Esophagus (tissue), 2 donors: ENCODE data around the gene TTC22. TPM values are rescaled to one million over a fixed set of nuclear protein-coding genes. Genes with fewer than 3 reads are reported as not detected.

Source experiments
- H3K27ac ChIP-seq, 2 donors: one replicate each; pipeline ENCODE4 v1.5.1; 2013; ENCODE audit warnings: low read depth in 2 of 2, mild to moderate bottlenecking in 2 of 2, inconsistent platforms in 1 of 2, low read length in 1 of 2, moderate library complexity in 1 of 2
- H3K27me3 ChIP-seq, 2 donors: one replicate each; pipeline ENCODE4 v1.6.1; 2013; ENCODE audit warnings: low read length in 2 of 2, control low read depth in 1 of 2, mild to moderate bottlenecking in 1 of 2; ENCODE audit not compliant: insufficient read depth in 2 of 2, control insufficient read depth in 1 of 2
- H3K36me3 ChIP-seq, 2 donors: one replicate each; pipeline ENCODE4 v1.6.1; 2013; ENCODE audit warnings: low read length in 1 of 2; ENCODE audit not compliant: control insufficient read depth in 2 of 2, insufficient read depth in 2 of 2
- H3K4me1 ChIP-seq, 2 donors: one replicate each; pipeline ENCODE4 v1.6.1; 2013; ENCODE audit warnings: low read length in 1 of 2; ENCODE audit not compliant: control insufficient read depth in 2 of 2, insufficient read depth in 2 of 2
- H3K4me3 ChIP-seq, 2 donors: one replicate each; pipeline ENCODE4 v1.5.1; 2013; ENCODE audit warnings: low read length in 2 of 2, mild to moderate bottlenecking in 2 of 2, low read depth in 1 of 2, moderate library complexity in 1 of 2
- H3K9me3 ChIP-seq, 2 donors: one replicate each; pipeline ENCODE4 v1.6.1; 2013; ENCODE audit warnings: mild to moderate bottlenecking in 2 of 2, low read depth in 1 of 2, low read length in 1 of 2, moderate library complexity in 1 of 2; ENCODE audit not compliant: control insufficient read depth in 2 of 2, insufficient read depth in 1 of 2
- WGBS, 2 donors: extraction: QIAGEN DNeasy Blood & Tissue Kit; methylation state at CpG; one replicate each; pipeline ENCODE4 v1.1.7; 2013; 5-methylcytosine and 5-hydroxymethylcytosine counted together
- polyA plus RNA-seq, 2 donors: library from polyadenylated mRNA; stranded (reverse); fragments of 200-250 nt; gene quantifications; one replicate each; pipeline ENCODE4 v1.2.3, GENCODE V29; 2013
- donor health status: healthy with polysubstance abuse.
- donor health status: Bipolar disorder and iron deficiency.

TTC22 gene
- polyA plus RNA-seq, 2 donors = 83.5 to 92.9 TPM

DNA sequence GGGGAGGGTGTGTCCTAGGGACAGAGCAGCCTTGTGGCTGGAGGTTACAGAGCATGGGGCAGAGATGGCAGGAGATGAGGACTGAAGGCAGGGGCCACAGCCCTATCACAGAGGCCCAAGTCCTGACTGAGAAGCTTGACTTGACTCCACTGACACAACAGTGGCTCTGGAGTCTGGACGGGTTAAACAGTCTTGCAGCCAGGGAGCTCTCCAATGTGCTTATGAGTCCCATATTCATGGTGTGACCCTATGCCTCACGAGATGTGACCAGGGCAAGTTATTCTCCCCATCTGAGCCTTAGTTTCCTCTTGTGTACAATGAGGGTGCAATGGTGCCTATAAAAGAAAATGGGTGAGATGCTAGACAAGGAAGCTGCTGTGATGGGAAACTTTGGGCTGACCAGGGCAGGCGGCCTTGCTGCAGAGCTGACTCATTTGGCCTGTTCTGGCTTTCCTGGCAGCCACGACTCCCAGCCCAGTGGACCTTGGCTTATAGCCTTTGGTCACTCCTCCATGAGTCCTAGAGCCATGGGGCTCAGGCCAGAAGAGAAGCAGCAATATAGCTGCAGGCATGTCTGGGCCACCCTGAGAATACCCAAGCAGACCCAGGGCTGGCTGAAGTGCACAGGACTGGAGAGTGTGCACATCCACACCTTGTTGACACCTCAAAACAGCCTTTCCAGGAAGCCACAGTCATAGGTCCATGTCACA, 2.8 kb upstream of the TTC22 start:
- H3K9me3 ChIP-seq = no peaks in the 10 kb centered on the region
- H3K4me3 ChIP-seq = no peak overlapping the region
- H3K36me3 ChIP-seq = no peaks in the 10 kb centered on the region
- H3K27ac ChIP-seq = peak overlapping the region; percentile 65 to 91
- peaks cover 7 to 20% of the 10 kb centered on the region in 2 donors for H3K4me1 ChIP-seq
- WGBS, 2 donors = 64 to 71% methylated on average over 4 of the region's 4 CpGs
- H3K27me3 ChIP-seq = no peaks in the 10 kb centered on the region

DNA sequence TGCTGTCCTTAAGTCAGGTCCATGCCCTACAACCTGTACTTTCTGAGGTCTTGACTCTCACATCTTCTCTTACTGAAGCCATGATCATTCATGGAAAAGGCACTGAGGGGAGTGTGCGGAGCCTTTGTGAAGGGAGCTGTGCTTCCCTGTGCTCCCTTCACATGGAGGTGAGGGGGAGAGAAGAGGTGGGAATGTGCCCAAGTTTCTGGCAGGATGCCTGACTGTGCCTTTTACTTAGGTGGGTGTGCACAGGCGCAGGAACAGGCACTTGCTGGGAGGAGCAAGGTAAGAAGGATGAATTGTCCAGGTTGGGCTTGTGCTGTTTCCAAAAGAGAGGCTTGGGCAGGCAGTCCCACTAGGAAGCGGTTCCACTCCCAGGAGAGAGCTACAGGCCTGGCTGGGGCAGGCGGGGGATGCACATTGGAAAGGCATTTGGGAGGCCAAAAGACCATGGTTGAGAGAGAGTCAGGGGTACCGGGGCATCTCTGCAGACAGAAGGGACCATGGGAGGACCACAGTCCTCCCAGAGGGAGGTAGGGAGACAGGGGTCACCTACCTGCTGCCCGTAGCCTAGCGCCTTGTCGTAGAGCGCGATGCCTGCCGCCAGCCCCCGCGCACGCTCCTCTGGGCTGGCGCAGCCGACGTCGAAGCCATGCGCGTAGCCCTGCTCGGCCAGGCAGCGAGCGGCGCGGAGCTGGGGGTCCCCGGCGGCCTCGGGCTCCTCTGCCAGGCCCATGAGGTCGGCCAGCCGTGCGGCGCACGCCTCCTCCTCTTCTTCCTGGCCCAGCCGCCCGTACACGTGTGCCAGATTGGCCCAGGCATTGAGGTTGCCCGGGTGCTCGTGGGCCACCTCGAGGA, 853 bp downstream of the TTC22 start:
- H3K4me3 ChIP-seq = peak overlapping the region; percentile 73 to 81
- WGBS, 2 donors = 31 to 33% methylated on average over 38 to 39 of the region's 39 CpGs
- H3K4me1 ChIP-seq = peaks cover 1 to 15% of the 10 kb centered on the region in 2 donors

DNA sequence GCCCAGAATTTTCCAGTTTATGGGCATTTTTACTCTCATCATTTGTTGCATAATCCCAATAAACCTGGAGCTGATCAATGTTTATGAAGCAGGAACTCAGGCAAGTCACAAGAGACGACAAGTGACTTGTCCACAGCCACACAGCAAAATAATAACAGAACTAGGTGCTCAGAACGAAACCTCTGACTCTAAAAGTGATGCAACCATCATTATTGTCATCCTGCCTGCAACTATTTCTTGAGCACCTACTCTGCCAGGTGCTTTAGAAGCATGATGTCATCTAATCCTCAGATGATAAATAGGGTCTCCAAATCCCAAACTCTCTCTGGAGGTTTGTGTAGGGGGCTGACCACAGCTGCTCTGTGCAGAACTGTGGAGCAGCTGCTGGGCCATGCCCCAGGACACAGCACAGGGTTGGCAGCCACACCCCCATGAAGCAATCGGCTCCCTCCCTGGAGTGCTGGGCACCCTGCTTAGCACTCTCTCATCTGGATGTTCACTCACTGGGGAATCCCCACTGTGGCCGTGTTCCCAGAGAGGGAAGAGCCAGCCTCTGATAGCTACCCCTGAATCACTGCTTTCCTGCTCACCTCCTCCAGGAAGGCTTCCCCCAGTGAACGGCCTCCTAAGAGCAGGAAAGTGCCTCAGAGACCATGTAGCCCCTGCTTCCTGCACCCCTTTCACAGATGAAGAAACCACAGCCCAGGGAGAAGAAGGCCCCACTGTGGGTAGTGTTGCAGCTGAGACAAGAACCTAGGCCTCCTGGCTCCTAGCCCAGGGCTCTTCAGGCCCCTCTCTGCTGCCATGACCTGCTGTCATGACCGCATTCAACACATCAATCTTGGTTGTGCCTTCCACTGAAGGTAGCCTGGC, 2.1 kb downstream of the TTC22 start:
- peak overlapping the region; percentile 73 to 81 for H3K4me3 ChIP-seq

More for the DNA sequence above, 853 bp downstream of the TTC22 start:
- no peaks in the 10 kb centered on the region for H3K9me3 ChIP-seq
- H3K27me3 ChIP-seq = no peaks in the 10 kb centered on the region
- H3K27ac ChIP-seq = peak overlapping the region; percentile 95
- H3K36me3 ChIP-seq = peaks cover 0 to 5% of the 10 kb centered on the region in 2 donors

DNA sequence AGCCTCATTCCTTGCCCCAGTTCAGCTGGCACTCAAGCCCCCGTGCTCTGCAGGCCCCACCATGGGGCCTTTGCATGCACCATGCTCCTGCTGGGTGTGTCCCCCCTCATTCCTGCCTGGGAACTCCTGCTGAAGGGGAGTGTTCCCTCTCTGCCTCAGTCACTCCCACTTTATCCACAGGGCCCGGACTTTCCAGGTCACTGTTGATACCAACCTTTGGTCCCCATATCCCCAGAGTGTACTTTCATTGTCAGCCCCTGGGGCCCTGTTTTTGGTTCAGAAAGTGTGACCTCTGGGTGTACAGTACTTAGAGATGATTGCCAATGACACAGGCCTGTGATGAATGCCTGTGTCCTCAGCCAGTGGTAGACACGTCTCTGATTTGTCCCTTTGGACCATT, 2.9 kb downstream of the TTC22 start:
- WGBS, 2 donors = 61 to 64% methylated on average over 3 of the region's 3 CpGs
- H3K4me3 ChIP-seq = peak overlapping the region; percentile 26 to 73
- H3K4me1 ChIP-seq = peaks cover 0 to 17% of the 10 kb centered on the region in 2 donors
- no peaks in the 10 kb centered on the region for H3K27me3 ChIP-seq
- H3K9me3 ChIP-seq = no peaks in the 10 kb centered on the region
- H3K36me3 ChIP-seq = peaks cover 0 to 5% of the 10 kb centered on the region in 2 donors
- peak overlapping the region; percentile 81 to 92 for H3K27ac ChIP-seq

More for the DNA sequence above, 2.1 kb downstream of the TTC22 start:
- WGBS, 2 donors = 39 to 40% methylated on average over 6 of the region's 6 CpGs
- peaks cover 0 to 5% of the 10 kb centered on the region in 2 donors for H3K36me3 ChIP-seq
- no peaks in the 10 kb centered on the region for H3K9me3 ChIP-seq
- H3K27ac ChIP-seq = peak overlapping the region; percentile 95
- no peaks in the 10 kb centered on the region for H3K27me3 ChIP-seq
- peaks cover 0 to 13% of the 10 kb centered on the region in 2 donors for H3K4me1 ChIP-seq

DNA sequence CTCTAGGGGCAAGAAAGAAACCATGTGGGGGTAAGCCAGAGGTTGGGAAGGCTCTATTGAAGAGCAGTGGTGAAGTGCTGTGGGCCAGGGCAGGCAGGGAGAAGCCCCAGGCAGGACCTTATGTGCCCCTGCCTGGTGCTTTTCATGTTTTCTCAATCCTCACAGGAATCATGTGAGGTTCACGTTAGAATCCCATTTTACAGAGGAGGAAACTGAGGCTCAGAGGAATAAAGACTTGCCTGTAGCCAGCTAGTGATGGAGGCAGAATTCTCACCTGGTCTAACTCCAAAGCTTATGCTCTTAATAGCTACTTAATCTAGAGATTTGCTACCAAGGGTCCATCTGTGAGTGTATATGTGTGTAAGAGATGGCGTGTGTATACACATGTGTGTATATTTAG, 4.2 kb downstream of the TTC22 start:
- Histone ChIP-seq H3K4me3 (peak overlapping the region in 1 of 2 donors; percentile 26), H3K36me3 (peaks cover 0 to 5% of the 10 kb centered on the region in 2 donors), H3K27ac (peak overlapping the region; percentile 86 to 91), H3K27me3 (no peaks in the 10 kb centered on the region), H3K4me1 (peaks cover 0 to 17% of the 10 kb centered on the region in 2 donors), H3K9me3 (no peaks in the 10 kb centered on the region)
- WGBS, 2 donors = 86 to 88% methylated on average over 2 of the region's 2 CpGs

DNA sequence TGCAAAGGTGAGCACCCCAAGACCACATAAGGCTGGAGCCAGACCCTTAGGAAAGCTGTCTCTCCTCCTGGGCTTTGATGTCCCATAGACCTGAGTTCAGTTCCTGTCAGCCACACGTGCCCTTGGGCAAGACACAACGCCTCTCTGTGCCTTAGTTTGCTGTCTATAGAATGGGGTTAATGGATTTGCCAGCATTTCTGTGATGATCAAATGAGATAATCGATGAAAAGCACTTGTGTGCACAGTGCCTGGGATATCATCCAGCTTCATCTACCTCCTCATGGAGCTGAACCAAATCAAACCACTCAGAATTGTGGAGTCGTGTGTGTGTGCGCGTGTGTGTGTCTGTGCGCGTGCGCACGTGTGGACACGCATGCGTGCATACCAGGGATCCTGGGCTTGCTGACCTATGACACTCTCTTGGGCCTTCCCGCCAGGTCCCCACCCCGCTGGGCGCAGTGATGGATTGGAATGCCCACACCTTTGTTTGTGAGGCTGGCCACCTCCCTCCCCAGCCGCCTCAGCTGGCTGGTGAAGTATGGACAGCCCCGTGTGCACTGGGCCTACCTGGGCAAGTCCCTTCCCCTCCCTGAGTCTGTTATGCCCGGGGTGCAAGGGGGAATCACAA, 5.2 kb downstream of the TTC22 start:
- peaks cover 0 to 8% of the 10 kb centered on the region in 2 donors for H3K36me3 ChIP-seq
- no peaks in the 10 kb centered on the region for H3K9me3 ChIP-seq
- H3K27ac ChIP-seq = peak overlapping the region; percentile 79 to 97
- H3K4me1 ChIP-seq = peaks cover 0 to 17% of the 10 kb centered on the region in 2 donors
- 72 to 81% methylated on average over 18 of the region's 18 CpGs for WGBS, 2 donors
- no peaks in the 10 kb centered on the region for H3K27me3 ChIP-seq
- no peak overlapping the region for H3K4me3 ChIP-seq

DNA sequence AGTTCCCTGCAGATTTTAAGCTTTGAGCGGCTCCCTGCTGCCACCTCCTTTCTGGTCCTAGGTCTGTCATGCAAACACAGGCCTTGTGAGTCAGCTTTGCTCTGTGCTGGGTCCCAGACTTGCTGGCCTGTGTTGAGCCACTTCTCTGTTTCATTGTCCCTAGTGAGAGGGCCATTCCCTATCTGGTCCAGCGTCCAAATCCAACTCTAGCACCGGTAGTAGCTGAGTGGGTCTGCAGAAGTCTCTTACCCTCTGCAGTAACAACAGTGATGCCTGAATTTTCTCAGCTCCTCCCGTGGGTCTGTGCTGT, 5.8 kb downstream of the TTC22 start:
- peaks cover 0 to 13% of the 10 kb centered on the region in 2 donors for H3K4me1 ChIP-seq
- no peak overlapping the region for H3K4me3 ChIP-seq
- peaks cover 0 to 12% of the 10 kb centered on the region in 2 donors for H3K36me3 ChIP-seq
- H3K9me3 ChIP-seq = no peaks in the 10 kb centered on the region
- H3K27ac ChIP-seq = peak overlapping the region; percentile 79 to 97
- WGBS, 2 donors = 67 to 69% methylated on average over 4 of the region's 4 CpGs
- H3K27me3 ChIP-seq = no peaks in the 10 kb centered on the region

DNA sequence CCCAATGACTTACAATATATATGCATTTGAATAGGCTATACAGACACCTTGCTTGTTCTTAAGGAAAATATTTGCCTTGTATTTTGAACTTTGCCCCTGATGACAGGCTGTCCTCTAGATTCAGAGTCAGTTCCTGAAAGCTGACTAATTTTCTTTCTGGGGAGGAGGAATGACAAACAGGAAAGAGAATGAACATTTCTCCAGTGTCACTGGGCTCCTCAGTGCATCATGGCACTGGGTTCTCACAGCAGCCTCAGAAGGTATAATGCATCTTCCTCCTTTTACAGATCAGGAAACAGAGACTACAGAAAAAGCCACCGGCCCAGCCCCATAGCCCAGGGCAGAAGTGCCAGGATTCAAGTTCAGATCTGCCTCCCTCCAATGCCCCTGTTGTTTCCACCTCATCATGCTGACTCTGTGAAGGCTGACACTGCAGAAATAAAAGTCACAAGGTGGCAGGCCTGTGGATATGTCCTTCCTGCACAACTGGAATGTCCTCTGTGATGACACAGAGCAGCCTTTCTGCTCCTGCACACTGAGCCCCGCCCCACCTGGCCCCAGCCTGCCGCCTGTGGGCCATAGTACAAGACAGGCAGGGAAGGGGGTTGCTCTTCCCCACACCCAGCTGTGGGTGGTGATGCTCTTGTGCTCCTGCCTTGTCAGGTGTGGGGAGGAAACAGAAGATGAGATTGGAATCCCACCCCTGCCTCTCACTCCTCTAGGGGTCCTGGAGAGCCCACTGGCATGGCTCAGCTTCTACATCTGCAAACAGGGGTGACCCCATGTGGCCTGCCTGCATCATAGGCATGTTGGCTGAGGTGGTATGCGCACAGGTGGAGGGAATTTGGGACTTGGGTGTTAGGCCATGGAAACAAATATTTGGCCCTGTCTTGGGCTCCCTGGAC, 6.4 kb downstream of the TTC22 start:
- H3K27ac ChIP-seq = peak overlapping the region; percentile 79 to 97
- H3K36me3 ChIP-seq = peaks cover 0 to 12% of the 10 kb centered on the region in 2 donors
- WGBS, 2 donors = 52 to 53% methylated on average over 4 of the region's 4 CpGs
- no peak overlapping the region for H3K4me3 ChIP-seq
- no peaks in the 10 kb centered on the region for H3K27me3 ChIP-seq
- peaks cover 0 to 11% of the 10 kb centered on the region in 2 donors for H3K4me1 ChIP-seq
- no peaks in the 10 kb centered on the region for H3K9me3 ChIP-seq
